Embryonic facial prominence (tissue), 1 donor: ENCODE data around the gene CFAP161.
"Not testable (repeated sequence)": the region's sequence is repeated elsewhere in the genome, so short reads cannot be mapped to it uniquely, and the experiment has no call there.

Source experiments
- DNase-seq: peaks from one replicate; pipeline ENCODE4 v3.0.0-alpha.2; 2016; ENCODE audit errors: extremely low spot score

The CFAP161 gene

GRCh38 chr15:81107889-81108288 lies 26.2 kb upstream of the CFAP161 start:
- no peak for DNase-seq

DNA sequence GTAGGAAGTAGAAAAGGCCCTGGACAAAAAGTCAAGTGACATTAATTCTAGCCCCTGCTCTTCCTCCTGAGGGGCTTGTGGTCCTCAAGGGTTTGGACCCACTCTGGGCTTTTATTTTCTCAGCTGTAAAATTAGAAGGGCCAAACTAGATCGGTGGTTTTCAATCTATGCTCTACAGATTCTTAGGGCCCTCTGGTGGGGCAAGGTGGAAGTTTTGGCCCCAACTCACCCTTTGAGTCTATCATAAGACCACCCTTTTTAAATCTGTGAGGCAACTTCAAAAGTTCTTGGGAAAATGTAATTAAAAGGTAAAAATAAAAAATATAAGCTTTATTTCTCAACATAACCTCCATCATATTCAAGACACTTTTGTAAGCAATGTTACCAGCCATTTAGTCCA lies 25.6 kb upstream of the CFAP161 start:
- no peak for DNase-seq

DNA sequence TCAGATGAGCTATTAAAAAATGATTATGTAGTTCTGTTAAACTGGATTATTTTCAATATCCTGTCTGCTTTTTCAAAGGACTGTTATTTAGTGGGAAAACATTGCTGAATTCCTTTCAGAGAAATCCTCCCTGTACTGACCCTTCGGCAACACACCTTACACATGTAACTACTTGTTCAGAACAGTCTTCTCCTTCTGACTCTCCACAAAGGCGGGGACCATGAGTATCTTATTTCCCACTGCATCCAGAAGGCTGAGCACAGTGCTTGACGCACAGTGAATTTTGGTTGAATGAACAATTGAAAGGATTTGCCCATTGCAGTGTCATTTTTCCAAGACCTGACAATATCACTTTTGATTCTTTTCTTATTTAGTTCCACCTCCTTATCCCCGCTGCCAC lies 23.1 kb upstream of the CFAP161 start:
- DNase-seq, result no peak

DNA sequence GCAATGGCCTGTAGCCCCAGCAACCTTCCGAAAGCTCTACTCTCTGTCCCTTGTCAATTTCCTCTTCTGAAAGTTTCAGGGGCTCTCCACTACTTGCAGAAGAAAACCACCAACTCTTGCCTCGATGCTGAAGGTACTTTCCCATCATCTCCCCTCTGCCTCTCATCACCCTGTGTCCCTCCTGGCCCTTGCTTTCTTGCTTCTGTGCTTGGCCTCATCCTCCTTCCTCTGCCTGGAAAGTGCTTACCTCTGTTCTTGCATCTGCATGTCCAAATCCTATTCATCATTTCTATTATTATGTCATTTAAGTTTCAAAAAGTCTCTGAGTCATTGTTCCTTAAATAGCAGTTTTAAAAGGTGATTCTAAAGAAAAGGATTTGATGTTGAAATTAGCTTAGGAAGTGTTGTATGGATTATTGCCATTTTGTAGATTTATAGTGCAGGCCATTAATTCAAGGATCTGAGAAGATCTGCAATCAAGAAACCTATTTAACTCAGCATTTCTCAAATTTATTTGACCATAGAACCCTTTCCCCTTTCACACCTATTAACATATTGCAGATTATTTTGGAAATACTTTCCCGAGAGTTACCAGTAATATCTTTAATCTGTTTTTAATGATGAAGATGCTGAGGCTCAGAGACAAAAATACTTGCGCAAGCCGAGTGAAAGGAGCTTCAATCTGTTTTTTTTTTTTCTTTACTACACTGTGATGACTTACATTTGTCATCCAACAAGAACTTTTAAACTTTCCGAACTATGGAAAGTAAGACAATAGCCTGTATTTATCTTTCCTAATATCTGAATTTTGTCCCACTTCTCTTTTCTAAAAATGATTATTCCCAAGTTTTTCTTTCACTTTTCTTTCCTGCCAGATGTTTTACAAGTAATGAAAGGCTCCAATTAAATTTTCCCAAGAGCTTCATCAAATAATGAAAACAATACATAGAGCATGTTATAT lies 22.3 kb upstream of the CFAP161 start:
- DNase-seq, result no peak

GRCh38 chr15:81113204-81113657 lies 20.8 kb upstream of the CFAP161 start:
- no peak for DNase-seq

- no peak for DNase-seq
These were observed 20.2 kb upstream of the CFAP161 start for GRCh38 chr15:81113861-81114291.

- DNase-seq, result no peak
These were observed 18.8 kb upstream of the CFAP161 start for GRCh38 chr15:81115054-81115939.

DNA sequence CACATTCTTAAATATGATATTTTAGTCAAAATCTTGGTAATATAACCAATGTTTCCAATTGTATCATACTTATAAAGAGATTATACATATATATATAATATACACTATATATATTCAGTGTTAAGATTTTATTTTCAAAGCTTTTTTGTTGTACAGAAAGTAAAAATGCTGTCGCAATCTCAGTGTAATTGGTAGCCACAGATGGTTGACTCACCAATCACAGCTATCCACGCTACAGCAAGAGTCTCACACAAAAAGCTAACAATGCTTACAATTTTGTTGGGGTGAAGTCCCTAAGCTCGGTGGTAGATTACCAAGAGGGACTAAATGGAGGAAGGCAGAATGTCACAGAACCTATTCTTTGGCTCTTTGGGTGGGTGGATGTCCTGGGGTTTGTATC lies 16.9 kb upstream of the CFAP161 start:
- no peak for DNase-seq

- no peak for DNase-seq
These were observed 16.5 kb upstream of the CFAP161 start for GRCh38 chr15:81117581-81117980.

DNA sequence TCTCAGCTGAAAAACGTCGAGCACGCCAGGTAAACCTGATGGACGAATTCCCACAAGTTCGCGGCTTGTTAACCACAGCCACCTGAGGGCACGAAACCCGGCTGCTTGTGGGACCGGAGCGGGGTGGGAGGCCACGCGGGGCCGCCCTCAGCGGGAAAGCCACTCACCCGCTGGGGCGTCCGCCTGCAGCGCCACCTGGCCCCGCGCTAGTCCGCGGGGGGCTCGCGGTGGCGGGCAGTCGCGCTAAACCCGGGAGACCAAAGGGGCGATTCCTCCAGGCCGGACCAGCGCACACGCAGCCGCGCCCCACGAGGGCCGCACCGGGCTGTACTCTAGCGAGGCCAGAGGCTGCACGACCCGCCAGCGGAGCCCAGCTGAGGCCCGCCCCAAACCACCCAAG lies 15.7 kb upstream of the CFAP161 start:
- no peak for DNase-seq

DNA sequence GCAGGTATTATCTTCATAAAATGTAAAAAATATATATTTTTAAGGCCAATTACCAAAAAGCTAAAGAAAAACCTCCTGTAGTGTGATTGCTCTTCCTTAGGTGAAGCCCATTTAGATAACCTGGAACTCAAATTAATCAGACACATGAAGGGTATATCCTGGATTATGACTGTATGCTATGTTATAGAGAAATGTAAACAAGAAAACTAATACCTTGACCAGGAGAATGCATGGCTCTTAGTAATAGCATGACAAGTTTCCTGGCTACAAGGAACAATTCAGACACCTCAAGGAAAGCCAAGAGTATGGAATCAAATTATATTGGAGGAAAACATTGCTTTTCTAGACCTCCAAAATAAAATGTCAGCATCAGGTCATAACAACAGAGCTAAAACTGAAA lies 14.0 kb upstream of the CFAP161 start:
- no peak for DNase-seq

DNA sequence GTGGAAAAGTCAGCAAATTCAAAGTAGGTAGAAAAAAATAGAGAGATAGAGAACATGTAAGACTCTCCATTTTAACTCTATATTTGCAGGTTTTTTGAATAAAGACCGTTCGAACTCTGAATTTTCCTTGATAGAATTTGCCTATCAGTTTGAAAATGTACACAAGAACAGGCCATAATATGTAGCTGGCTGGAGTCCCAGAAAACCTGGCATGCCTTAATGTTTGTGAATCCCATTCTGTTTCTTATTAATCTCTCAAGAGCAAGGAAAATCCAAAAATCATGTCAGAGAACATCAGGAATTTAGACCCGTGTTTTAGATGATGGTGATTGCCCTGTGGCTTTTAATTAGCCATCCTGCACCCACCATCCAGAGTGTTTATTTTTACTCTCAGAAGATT lies 7.2 kb upstream of the CFAP161 start:
- DNase-seq, result peak; percentile 22

DNA sequence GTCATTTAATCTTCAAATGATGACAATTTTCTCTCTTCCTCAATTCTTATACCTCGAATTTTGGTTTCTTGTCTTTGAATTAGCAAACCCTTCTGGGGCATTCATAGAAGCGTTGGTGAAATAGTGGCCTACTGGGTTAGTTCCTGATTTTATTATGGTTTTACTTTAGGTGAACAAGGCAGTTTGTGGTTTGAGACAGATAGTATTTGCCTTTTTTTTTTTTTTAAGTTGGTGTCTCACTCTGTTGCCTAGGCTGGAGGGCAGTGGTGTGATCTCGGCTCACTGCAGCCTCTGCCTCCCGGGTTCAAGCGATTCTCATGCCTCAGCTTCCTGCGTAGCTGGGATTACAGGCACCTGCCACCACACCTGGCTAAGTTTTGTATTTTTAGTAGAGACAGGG lies 7.4 kb downstream of the CFAP161 start:
- DNase-seq, result not testable (repeated sequence)

DNA sequence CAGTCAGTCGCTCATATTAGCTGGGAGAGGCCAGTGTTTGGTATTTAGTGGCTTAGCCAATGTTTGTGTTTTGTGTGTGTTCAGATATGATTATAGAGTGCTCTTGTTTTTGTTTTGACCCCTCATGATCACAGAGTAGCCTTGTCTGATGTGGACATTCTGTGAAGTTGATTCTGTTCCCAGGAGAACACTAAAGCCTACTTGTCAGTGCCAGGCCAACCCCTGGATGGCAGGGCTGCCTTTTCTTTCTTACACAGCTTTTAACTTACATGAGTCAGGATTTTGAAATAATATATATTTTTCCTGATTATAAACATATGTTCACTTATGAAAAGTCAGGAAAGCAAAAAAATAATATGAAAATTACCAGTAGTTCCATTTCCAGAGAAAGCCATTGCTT lies 11.9 kb downstream of the CFAP161 start:
- DNase-seq, result no peak

DNA sequence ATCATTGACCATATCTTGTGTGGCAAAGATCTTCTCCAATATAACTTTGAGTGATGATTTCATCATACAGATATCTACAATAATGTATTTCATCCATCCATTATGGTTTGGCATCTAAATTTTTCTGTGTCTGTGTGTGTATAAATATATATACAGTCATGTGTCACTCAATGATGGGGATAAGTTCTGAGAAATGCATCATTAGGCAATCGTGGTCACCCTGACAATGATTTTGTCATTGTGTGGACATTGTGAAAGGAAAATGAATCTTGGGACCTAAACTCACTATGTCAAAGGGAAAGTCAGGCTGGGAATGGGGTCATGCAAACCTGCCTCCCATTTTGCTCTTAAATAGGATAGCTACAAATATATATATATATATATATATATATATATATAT lies 12.4 kb downstream of the CFAP161 start:
- no peak for DNase-seq

GRCh38 chr15:81151389-81151788 lies 17.3 kb downstream of the CFAP161 start:
- DNase-seq, result no peak

- no peak for DNase-seq
These were observed 18.3 kb downstream of the CFAP161 start for GRCh38 chr15:81152339-81152738.

- DNase-seq, result no peak
These were observed 18.7 kb downstream of the CFAP161 start for GRCh38 chr15:81152799-81153198.

GRCh38 chr15:81155375-81156218 lies 21.5 kb downstream of the CFAP161 start:
- DNase-seq, result no peak

GRCh38 chr15:81156324-81156723 lies 22.3 kb downstream of the CFAP161 start:
- no peak for DNase-seq

- no peak for DNase-seq
These were observed 23.3 kb downstream of the CFAP161 start for GRCh38 chr15:81157195-81157938.
